Measurements from ENCODE around the gene NAT16. TPM values are rescaled to one million over a fixed set of nuclear protein-coding genes. Genes with fewer than 3 reads are reported as not detected.
A peak's percentile ranks its signal among the peaks of the same experiment; 100 is the strongest.

Gene NAT16
- total and polyA plus RNA-seq, 9 of the 15 experiments (the other 6 are each of a cell fraction or from before 2014, with no cell fraction given), result 0.04 TPM; not detected in 8

DNA sequence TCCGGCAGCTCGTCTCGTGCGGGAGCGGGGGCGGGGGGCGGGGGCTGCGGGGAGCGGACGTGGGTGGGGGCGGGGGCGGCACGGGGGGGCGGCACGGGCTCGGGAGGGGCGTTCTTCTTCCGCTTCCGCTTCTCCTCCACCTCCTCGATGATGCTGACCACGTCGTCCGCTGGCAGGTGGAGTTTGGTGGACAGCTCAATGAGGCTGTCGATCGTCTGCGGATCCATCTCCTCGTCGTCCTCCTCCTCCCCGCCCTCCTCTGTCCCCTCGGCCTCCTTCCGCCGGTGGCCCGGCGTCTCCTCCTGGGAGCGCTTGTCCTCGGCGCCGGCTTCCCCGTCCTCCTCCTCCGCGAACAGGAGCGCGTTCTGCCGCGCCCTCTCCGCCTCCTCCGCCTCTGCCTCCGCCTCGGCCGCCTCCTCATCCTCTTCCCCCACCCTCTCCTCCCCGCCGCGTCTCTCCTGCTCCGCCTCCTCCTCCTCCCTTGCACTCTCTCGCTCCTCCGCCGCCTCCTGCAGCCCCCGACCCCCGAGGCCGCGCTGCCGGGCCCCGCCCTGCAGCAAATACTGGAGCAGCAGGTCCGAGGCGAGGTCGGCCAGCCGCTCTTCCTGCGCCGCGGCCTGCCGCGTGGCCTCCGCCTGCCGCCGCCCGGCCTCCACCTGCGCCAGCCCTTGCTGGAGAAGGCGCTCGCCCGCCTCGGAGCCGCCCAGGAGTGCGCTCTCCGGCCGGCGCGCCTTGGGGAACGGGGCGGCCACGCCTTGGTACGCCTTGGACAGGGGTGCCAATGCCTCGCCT, 16.6 kb downstream of the NAT16 start (continued):
- TF ChIP-seq, protein P1, sequence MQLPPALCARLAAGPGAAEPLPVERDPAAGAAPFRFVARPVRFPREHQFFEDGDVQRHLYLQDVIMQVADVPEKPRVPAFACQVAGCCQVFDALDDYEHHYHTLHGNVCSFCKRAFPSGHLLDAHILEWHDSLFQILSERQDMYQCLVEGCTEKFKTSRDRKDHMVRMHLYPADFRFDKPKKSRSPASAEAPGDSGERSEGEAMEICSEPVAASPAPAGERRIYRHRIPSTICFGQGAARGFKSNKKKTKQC (CRISPR knock-in tag; IDR thresholded peaks at IDR 0.05), result no peak; the same call in 1 of the 2 replicates
- TF ChIP-seq NBN (IDR thresholded peaks at IDR 0.05; ENCODE audit: low read depth) (no peak), GATA2 (CRISPR knock-in tag; IDR thresholded peaks at IDR 0.05) (no peak), YBX1 (IDR thresholded peaks at IDR 0.05) (no peak), ETS2 (tag; IDR thresholded peaks at IDR 0.05; ENCODE audit: borderline replicate concordance, poor library complexity, severe bottlenecking) (no peak), IFI16 (CRISPR knock-in tag; IDR thresholded peaks at IDR 0.05) (no peak), PURB (CRISPR knock-in tag; IDR thresholded peaks at IDR 0.05; ENCODE audit: low read depth) (no peak), MCM3 (IDR thresholded peaks at IDR 0.05) (no peak), SETDB1 (IDR thresholded peaks at IDR 0.05; ENCODE audit: low read length) (no peak), TOE1 (IDR thresholded peaks at IDR 0.05; ENCODE audit: borderline replicate concordance) (no peak; the same call in 1 of the 2 replicates), TOE1 (CRISPR knock-in tag; IDR thresholded peaks at IDR 0.05; ENCODE audit: borderline replicate concordance, low read depth) (no peak), TAF1 (IDR thresholded peaks at IDR 0.05; ENCODE audit: control insufficient read depth, extremely low read depth, insufficient read depth, low read length, severe bottlenecking) (no peak), ZNF780A (CRISPR knock-in tag; IDR thresholded peaks at IDR 0.05) (no peak), TGIF2 (CRISPR knock-in tag; IDR thresholded peaks at IDR 0.05) (no peak), FOS (IDR thresholded peaks at IDR 0.05; ENCODE audit: extremely low read depth, insufficient read length) (no peak), BACH1 (tag; IDR thresholded peaks at IDR 0.05) (no peak), PHTF2 (CRISPR knock-in tag; IDR thresholded peaks at IDR 0.05) (no peak), ZBTB17 (CRISPR knock-in tag; IDR thresholded peaks at IDR 0.05) (no peak), ZNF384 (IDR thresholded peaks at IDR 0.05; ENCODE audit: low read depth, low read length) (no peak), CREM (IDR thresholded peaks at IDR 0.05; ENCODE audit: low read depth) (peak; percentile 62)
- TF ChIP-seq, protein P2, sequence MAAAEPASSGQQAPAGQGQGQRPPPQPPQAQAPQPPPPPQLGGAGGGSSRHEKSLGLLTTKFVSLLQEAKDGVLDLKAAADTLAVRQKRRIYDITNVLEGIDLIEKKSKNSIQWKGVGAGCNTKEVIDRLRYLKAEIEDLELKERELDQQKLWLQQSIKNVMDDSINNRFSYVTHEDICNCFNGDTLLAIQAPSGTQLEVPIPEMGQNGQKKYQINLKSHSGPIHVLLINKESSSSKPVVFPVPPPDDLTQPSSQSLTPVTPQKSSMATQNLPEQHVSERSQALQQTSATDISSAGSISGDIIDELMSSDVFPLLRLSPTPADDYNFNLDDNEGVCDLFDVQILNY (CRISPR knock-in tag; IDR thresholded peaks at IDR 0.05), result no peak
- TF ChIP-seq, protein P3, sequence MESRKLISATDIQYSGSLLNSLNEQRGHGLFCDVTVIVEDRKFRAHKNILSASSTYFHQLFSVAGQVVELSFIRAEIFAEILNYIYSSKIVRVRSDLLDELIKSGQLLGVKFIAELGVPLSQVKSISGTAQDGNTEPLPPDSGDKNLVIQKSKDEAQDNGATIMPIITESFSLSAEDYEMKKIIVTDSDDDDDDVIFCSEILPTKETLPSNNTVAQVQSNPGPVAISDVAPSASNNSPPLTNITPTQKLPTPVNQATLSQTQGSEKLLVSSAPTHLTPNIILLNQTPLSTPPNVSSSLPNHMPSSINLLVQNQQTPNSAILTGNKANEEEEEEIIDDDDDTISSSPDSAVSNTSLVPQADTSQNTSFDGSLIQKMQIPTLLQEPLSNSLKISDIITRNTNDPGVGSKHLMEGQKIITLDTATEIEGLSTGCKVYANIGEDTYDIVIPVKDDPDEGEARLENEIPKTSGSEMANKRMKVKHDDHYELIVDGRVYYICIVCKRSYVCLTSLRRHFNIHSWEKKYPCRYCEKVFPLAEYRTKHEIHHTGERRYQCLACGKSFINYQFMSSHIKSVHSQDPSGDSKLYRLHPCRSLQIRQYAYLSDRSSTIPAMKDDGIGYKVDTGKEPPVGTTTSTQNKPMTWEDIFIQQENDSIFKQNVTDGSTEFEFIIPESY (CRISPR knock-in tag; IDR thresholded peaks at IDR 0.05), result no peak
- TF ChIP-seq, protein P4, sequence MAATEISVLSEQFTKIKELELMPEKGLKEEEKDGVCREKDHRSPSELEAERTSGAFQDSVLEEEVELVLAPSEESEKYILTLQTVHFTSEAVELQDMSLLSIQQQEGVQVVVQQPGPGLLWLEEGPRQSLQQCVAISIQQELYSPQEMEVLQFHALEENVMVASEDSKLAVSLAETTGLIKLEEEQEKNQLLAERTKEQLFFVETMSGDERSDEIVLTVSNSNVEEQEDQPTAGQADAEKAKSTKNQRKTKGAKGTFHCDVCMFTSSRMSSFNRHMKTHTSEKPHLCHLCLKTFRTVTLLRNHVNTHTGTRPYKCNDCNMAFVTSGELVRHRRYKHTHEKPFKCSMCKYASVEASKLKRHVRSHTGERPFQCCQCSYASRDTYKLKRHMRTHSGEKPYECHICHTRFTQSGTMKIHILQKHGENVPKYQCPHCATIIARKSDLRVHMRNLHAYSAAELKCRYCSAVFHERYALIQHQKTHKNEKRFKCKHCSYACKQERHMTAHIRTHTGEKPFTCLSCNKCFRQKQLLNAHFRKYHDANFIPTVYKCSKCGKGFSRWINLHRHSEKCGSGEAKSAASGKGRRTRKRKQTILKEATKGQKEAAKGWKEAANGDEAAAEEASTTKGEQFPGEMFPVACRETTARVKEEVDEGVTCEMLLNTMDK (IDR thresholded peaks at IDR 0.05; ENCODE audit: borderline replicate concordance, insufficient read depth, low read depth, low read length, poor library complexity, severe bottlenecking), result no peak
- TF ChIP-seq, protein P5, sequence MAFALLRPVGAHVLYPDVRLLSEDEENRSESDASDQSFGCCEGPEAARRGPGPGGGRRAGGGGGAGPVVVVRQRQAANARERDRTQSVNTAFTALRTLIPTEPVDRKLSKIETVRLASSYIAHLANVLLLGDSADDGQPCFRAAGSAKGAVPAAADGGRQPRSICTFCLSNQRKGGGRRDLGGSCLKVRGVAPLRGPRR (CRISPR knock-in tag; IDR thresholded peaks at IDR 0.05), result no peak
